Measurements from ENCODE around the gene GAB2.

- TF ChIP-seq CTCF (tag by site-specific recombination; IDR thresholded peaks at IDR 0.05) (no peak), ZNF518A (tag by site-specific recombination; conservative IDR thresholded peaks at IDR 0.05; ENCODE audit: low read depth) (no peak), KLF17 (tag by site-specific recombination; IDR thresholded peaks at IDR 0.05) (no peak), ZNF274 (IDR thresholded peaks at IDR 0.05; ENCODE audit: low read length) (no peak), ZNF274 (tag by site-specific recombination; IDR thresholded peaks at IDR 0.05; ENCODE audit: borderline replicate concordance) (no peak), REST (tag by site-specific recombination; IDR thresholded peaks at IDR 0.05) (no peak), ZSCAN5A (tag by site-specific recombination; IDR thresholded peaks at IDR 0.05) (no peak), EGR2 (tag by site-specific recombination; IDR thresholded peaks at IDR 0.05; ENCODE audit: low read depth) (no peak), ZNF701 (tag by site-specific recombination; IDR thresholded peaks at IDR 0.05) (no peak)
Observed at GRCh38 chr11:78244080-78244479, 173.5 kb downstream of the GAB2 start.
